ENCODE results near the gene KLF13.

DNA sequence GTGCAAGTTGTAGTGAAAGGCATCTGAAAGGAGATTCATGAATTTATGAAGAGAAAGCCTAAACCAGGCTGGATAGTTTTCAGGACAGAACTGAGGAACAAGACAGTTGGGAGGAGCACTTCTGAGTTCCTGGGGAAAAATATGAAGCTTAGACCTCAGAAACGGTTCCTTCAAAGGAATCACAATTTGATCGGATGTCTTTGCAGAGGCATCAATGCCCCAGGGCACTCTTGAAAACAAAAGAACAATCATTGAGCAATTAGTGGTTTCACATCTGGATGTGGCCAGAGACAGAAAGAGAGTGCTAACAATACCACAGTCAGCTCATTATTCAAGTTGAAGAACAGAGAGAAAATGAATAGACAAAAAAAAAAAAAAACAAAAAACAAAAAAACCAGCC, 86.2 kb downstream of the KLF13 start:
- no peak for TF ChIP-seq YY1 (IDR thresholded peaks at IDR 0.05; ENCODE audit: extremely low read depth, insufficient replicate concordance, low read depth, low read length)
- TF ChIP-seq EZH2 (IDR thresholded peaks at IDR 0.05): no peak
- no peak for TF ChIP-seq RAD21 (IDR thresholded peaks at IDR 0.05; ENCODE audit: low read depth)
- TF ChIP-seq, protein P1, sequence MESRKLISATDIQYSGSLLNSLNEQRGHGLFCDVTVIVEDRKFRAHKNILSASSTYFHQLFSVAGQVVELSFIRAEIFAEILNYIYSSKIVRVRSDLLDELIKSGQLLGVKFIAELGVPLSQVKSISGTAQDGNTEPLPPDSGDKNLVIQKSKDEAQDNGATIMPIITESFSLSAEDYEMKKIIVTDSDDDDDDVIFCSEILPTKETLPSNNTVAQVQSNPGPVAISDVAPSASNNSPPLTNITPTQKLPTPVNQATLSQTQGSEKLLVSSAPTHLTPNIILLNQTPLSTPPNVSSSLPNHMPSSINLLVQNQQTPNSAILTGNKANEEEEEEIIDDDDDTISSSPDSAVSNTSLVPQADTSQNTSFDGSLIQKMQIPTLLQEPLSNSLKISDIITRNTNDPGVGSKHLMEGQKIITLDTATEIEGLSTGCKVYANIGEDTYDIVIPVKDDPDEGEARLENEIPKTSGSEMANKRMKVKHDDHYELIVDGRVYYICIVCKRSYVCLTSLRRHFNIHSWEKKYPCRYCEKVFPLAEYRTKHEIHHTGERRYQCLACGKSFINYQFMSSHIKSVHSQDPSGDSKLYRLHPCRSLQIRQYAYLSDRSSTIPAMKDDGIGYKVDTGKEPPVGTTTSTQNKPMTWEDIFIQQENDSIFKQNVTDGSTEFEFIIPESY (IDR thresholded peaks at IDR 0.05; ENCODE audit: extremely low read depth, insufficient replicate concordance, low read length): no peak
- TF ChIP-seq, protein P2, sequence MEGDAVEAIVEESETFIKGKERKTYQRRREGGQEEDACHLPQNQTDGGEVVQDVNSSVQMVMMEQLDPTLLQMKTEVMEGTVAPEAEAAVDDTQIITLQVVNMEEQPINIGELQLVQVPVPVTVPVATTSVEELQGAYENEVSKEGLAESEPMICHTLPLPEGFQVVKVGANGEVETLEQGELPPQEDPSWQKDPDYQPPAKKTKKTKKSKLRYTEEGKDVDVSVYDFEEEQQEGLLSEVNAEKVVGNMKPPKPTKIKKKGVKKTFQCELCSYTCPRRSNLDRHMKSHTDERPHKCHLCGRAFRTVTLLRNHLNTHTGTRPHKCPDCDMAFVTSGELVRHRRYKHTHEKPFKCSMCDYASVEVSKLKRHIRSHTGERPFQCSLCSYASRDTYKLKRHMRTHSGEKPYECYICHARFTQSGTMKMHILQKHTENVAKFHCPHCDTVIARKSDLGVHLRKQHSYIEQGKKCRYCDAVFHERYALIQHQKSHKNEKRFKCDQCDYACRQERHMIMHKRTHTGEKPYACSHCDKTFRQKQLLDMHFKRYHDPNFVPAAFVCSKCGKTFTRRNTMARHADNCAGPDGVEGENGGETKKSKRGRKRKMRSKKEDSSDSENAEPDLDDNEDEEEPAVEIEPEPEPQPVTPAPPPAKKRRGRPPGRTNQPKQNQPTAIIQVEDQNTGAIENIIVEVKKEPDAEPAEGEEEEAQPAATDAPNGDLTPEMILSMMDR (IDR thresholded peaks at IDR 0.05 in 2 of 3, conservative IDR thresholded peaks at IDR 0.05 in 1 of 3; ENCODE audit: borderline replicate concordance in 1 of 3, insufficient read depth in 1 of 3, low read depth in 2 of 3, low read length in 2 of 3): no peak

All from HCT116 (cell line).